GM12878 (cell line): ENCODE data around the gene BCAS4. TPM values are rescaled to one million over a fixed set of nuclear protein-coding genes. Genes with fewer than 3 reads are reported as not detected.

Experiments used
- IKZF2 ChIP-seq, 2 experiments: fragments of 450-650 bp; IDR thresholded peaks; 2 replicates each; pipeline ENCODE4 v1.6.1; 2017; ENCODE audit warnings: mild to moderate bottlenecking in 2 of 2, moderate library complexity in 2 of 2
- IRF3 ChIP-seq: fragments of 450-650 bp; IDR thresholded peaks from 2 replicates; pipeline ENCODE4 v1.6.1; 2014; ENCODE audit warnings: mild to moderate bottlenecking
- MLLT1 ChIP-seq: fragments of 450-650 bp; IDR thresholded peaks from 2 replicates; pipeline ENCODE4 v1.6.1; 2016; ENCODE audit warnings: mild to moderate bottlenecking
- NKRF ChIP-seq: fragments of 450-650 bp; conservative IDR thresholded peaks from 2 replicates; pipeline ENCODE4 v1.6.1; 2017; ENCODE audit warnings: mild to moderate bottlenecking, moderate library complexity
- PAX8 ChIP-seq: fragments of 450-650 bp; IDR thresholded peaks from 2 replicates; pipeline ENCODE4 v1.6.1; 2017; ENCODE audit warnings: mild to moderate bottlenecking, moderate library complexity
- RAD21 ChIP-seq: IDR thresholded peaks from 2 replicates; pipeline ENCODE4 v1.6.1; 2011; ENCODE audit warnings: mild to moderate bottlenecking, low read depth, low read length, moderate library complexity; ENCODE audit not compliant: insufficient read depth
- REST ChIP-seq: IDR thresholded peaks from 2 replicates; pipeline ENCODE4 v1.6.1; 2012; ENCODE audit warnings: mild to moderate bottlenecking, low read depth, low read length
- RFX5 ChIP-seq: IDR thresholded peaks from 2 replicates; pipeline ENCODE4 v1.6.1; 2011; ENCODE audit warnings: low read depth, low read length, improper control_type of control experiment
- SREBF2 ChIP-seq: IDR thresholded peaks from 2 replicates; pipeline ENCODE4 v1.6.1; 2012; ENCODE audit warnings: mild to moderate bottlenecking, low read length
- ZNF622 ChIP-seq: fragments of 450-650 bp; IDR thresholded peaks from 2 replicates; pipeline ENCODE4 v1.6.1; 2017; ENCODE audit warnings: mild to moderate bottlenecking, inconsistent platforms
- polyA plus RNA-seq, 11 experiments: library from polyadenylated mRNA; depleted of rRNA in 4 of 11; unstranded in 6 of 11; stranded (reverse) in 5 of 11; fragments of >200 nt; fragmentation: Nextera tagmentation in 4 of 11; fragmentation: Illumina TruSeq in 1 of 11; extraction: Ambion mirVana in 4 of 11; extraction: Trizol in 1 of 11; gene quantifications; 1 replicate in 1 of 11; 2 replicates in 10 of 11; pipeline versions ENCODE4 v1.2.1 to v1.2.3, GENCODE V29; 2011 to 2016; ENCODE audit warnings: inconsistent platforms in 2 of 11, missing spikeins in 2 of 11, low read depth in 1 of 11
- total RNA-seq, 4 experiments: library from RNA; depleted of rRNA in 3 of 4; stranded (reverse); fragments of >200 nt in 3 of 4; fragmentation: Illumina TruSeq in 1 of 4; extraction: Trizol in 1 of 4; gene quantifications; 2 replicates each; pipeline versions ENCODE4 v1.2.1 to v1.2.3, GENCODE V29; 2013 to 2021

BCAS4 gene
- total and polyA plus RNA-seq, 10 of the 15 experiments (the other 5 are each of a cell fraction or from before 2014, with no cell fraction given), result 14.8 to 214 (median 65.3) TPM

- no peak for TF ChIP-seq RAD21
- no peak for TF ChIP-seq REST
- TF ChIP-seq PAX8, result no peak
- no peak for TF ChIP-seq IRF3
- TF ChIP-seq SREBF2, result no peak
- TF ChIP-seq IKZF2 (IDR thresholded peaks at IDR 0.05), result no peak
- TF ChIP-seq MLLT1, result peak; percentile 54; the same call in 1 of the 2 replicates
- no peak for TF ChIP-seq ZNF622
- no peak for TF ChIP-seq NKRF
- no peak for TF ChIP-seq RFX5
Observed at GRCh38 chr20:50798650-50799049, 3.8 kb downstream of the BCAS4 start (continued).
